NCI-H128 (cell line): ENCODE results near the gene PPP1R13L.

Source experiments
- DNase-seq: peaks from one replicate; lab custom pipeline; 2025; ENCODE audit not compliant: unreplicated experiment; lab: John Stamatoyannopoulos, UW

The PPP1R13L gene

GRCh38 chr19:45368127-45368526 is 36.7 kb downstream of the PPP1R13L start:
- DNase-seq = no peak

GRCh38 chr19:45364696-45365095 is 40.2 kb downstream of the PPP1R13L start:
- DNase-seq = no peak

GRCh38 chr19:45363861-45364459 is 40.9 kb downstream of the PPP1R13L start:
- DNase-seq = no peak

- DNase-seq = no peak
Observed at GRCh38 chr19:45362291-45362690, 42.6 kb downstream of the PPP1R13L start.

GRCh38 chr19:45361608-45362007 is 43.3 kb downstream of the PPP1R13L start:
- no peak for DNase-seq

GRCh38 chr19:45358213-45358792 is 46.6 kb downstream of the PPP1R13L start:
- no peak for DNase-seq

- DNase-seq = no peak
Observed at GRCh38 chr19:45357445-45357783, 47.5 kb downstream of the PPP1R13L start.

- DNase-seq = no peak
Observed at GRCh38 chr19:45356760-45357444, 48.0 kb downstream of the PPP1R13L start.

GRCh38 chr19:45355910-45356309 is 49.0 kb downstream of the PPP1R13L start:
- no peak for DNase-seq

- no peak for DNase-seq
Observed at GRCh38 chr19:45355402-45355801, 49.5 kb downstream of the PPP1R13L start.

GRCh38 chr19:45354241-45354842 is 50.5 kb downstream of the PPP1R13L start:
- no peak for DNase-seq

GRCh38 chr19:45352914-45353796 is 51.7 kb downstream of the PPP1R13L start:
- DNase-seq = no peak

- no peak for DNase-seq
Observed at GRCh38 chr19:45352471-45352870, 52.4 kb downstream of the PPP1R13L start.

GRCh38 chr19:45352062-45352461 is 52.8 kb downstream of the PPP1R13L start:
- DNase-seq = no peak

GRCh38 chr19:45351401-45351952 is 53.4 kb downstream of the PPP1R13L start:
- no peak for DNase-seq

GRCh38 chr19:45350477-45351058 is 54.3 kb downstream of the PPP1R13L start:
- no peak for DNase-seq

- DNase-seq = no peak
Observed at GRCh38 chr19:45349430-45349941, 55.4 kb downstream of the PPP1R13L start.

- no peak for DNase-seq
Observed at GRCh38 chr19:45349126-45349415, 55.8 kb downstream of the PPP1R13L start.

- DNase-seq = no peak
Observed at GRCh38 chr19:45348367-45349125, 56.3 kb downstream of the PPP1R13L start.
